ENCODE data around the gene WRNIP1. TPM values are rescaled to one million over a fixed set of nuclear protein-coding genes. Genes with fewer than 3 reads are reported as not detected.

The WRNIP1 gene
- total and polyA plus RNA-seq, 9 of the 15 experiments (the other 6 are each of a cell fraction or from before 2014, with no cell fraction given): 13.2 to 63.6 (median 48.6) TPM

DNA sequence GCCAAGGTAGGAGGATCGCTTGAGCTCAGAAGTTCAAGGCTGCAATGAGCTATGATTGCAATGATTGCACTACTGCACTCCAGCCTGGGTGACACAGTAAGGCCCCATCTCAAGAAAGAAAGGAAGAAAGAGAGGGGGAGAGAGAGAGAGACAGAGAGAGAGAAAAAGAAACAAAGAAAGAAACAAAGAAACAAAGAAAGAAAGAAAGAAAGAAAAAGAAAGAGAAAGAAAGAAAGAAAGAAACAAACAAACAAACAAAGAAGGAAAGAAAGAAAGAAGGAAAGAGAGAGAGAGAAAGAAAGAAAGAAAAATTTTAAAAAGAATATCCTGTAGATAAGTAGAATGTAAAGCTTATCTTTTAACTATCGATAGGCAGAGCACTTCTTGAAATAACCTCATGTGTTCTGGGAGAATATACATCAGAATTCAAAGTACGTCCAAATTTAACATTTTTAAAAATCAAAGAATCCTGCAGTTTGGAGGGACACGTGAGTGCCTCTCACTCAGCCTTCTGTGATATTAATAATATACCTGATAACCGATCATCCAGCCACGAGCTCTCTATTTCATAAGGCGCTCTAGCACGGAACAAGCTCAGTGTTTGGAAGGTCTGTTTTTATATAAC, 39.7 kb upstream of the WRNIP1 start (continued):
- TF ChIP-seq, protein P1, sequence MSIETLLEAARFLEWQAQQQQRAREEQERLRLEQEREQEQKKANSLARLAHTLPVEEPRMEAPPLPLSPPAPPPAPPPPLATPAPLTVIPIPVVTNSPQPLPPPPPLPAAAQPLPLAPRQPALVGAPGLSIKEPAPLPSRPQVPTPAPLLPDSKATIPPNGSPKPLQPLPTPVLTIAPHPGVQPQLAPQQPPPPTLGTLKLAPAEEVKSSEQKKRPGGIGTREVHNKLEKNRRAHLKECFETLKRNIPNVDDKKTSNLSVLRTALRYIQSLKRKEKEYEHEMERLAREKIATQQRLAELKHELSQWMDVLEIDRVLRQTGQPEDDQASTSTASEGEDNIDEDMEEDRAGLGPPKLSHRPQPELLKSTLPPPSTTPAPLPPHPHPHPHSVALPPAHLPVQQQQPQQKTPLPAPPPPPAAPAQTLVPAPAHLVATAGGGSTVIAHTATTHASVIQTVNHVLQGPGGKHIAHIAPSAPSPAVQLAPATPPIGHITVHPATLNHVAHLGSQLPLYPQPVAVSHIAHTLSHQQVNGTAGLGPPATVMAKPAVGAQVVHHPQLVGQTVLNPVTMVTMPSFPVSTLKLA (conservative IDR thresholded peaks at IDR 0.05): 0 out of 4 replicates have a peak, but pooled peaks of 1 of the 2 experiments have one; percentile 1
- TF ChIP-seq HLTF (IDR thresholded peaks at IDR 0.05) (peak; percentile 82; the same call in 1 of the 2 replicates), MTA1 (IDR thresholded peaks at IDR 0.05; ENCODE audit: borderline replicate concordance) (peak; percentile 55; the same call in 1 of the 2 replicates), PHB2 (IDR thresholded peaks at IDR 0.05; ENCODE audit: low read depth) (peak; percentile 58; the same call in 1 of the 2 replicates), TOE1 (IDR thresholded peaks at IDR 0.05; ENCODE audit: borderline replicate concordance) (0 out of 2 replicates have a peak, but pooled peaks have one; percentile 47), TOE1 (CRISPR knock-in tag; IDR thresholded peaks at IDR 0.05; ENCODE audit: borderline replicate concordance, low read depth) (no peak), ZNF551 (CRISPR knock-in tag; IDR thresholded peaks at IDR 0.05) (0 out of 2 replicates have a peak, but pooled peaks have one; percentile 2), HDGF (IDR thresholded peaks at IDR 0.05) (no peak)
- TF ChIP-seq, protein P2, sequence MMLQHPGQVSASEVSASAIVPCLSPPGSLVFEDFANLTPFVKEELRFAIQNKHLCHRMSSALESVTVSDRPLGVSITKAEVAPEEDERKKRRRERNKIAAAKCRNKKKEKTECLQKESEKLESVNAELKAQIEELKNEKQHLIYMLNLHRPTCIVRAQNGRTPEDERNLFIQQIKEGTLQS (IDR thresholded peaks at IDR 0.05): no peak
- TF ChIP-seq, protein P2 (CRISPR knock-in tag; conservative IDR thresholded peaks at IDR 0.05): no peak
- TF ChIP-seq, protein P3, sequence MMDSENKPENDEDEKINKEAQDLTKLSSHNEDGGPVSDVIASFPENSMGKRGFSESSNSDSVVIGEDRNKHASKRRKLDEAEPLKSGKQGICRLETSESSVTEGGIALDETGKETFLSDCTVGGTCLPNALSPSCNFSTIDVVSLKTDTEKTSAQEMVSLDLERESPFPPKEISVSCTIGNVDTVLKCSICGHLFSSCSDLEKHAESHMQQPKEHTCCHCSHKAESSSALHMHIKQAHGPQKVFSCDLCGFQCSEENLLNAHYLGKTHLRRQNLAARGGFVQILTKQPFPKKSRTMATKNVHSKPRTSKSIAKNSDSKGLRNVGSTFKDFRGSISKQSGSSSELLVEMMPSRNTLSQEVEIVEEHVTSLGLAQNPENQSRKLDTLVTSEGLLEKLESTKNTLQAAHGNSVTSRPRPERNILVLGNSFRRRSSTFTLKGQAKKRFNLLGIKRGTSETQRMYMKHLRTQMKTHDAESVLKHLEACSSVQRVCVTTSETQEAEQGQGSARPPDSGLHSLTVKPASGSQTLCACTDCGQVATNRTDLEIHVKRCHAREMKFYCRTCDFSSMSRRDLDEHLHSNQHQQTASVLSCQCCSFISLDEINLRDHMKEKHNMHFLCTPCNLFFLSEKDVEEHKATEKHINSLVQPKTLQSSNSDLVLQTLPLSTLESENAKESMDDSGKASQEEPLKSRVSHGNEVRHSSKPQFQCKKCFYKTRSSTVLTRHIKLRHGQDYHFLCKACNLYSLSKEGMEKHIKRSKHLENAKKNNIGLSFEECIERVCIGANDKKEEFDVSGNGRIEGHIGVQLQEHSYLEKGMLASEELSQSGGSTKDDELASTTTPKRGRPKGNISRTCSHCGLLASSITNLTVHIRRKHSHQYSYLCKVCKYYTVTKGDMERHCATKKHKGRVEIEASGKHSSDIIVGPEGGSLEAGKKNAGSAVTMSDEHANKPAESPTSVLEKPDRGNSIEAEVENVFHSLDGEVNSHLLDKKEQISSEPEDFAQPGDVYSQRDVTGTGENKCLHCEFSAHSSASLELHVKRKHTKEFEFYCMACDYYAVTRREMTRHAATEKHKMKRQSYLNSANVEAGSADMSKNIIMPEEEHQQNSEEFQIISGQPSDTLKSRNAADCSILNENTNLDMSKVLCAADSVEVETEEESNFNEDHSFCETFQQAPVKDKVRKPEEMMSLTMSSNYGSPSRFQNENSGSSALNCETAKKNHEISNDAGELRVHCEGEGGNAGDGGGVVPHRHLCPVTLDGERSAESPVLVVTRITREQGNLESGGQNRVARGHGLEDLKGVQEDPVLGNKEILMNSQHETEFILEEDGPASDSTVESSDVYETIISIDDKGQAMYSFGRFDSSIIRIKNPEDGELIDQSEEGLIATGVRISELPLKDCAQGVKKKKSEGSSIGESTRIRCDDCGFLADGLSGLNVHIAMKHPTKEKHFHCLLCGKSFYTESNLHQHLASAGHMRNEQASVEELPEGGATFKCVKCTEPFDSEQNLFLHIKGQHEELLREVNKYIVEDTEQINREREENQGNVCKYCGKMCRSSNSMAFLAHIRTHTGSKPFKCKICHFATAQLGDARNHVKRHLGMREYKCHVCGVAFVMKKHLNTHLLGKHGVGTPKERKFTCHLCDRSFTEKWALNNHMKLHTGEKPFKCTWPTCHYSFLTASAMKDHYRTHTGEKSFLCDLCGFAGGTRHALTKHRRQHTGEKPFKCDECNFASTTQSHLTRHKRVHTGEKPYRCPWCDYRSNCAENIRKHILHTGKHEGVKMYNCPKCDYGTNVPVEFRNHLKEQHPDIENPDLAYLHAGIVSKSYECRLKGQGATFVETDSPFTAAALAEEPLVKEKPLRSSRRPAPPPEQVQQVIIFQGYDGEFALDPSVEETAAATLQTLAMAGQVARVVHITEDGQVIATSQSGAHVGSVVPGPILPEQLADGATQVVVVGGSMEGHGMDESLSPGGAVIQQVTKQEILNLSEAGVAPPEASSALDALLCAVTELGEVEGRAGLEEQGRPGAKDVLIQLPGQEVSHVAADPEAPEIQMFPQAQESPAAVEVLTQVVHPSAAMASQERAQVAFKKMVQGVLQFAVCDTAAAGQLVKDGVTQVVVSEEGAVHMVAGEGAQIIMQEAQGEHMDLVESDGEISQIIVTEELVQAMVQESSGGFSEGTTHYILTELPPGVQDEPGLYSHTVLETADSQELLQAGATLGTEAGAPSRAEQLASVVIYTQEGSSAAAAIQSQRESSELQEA (IDR thresholded peaks at IDR 0.05; ENCODE audit: low read depth): peak; percentile 37; the same call in 1 of the 2 replicates
- TF ChIP-seq, protein P4, sequence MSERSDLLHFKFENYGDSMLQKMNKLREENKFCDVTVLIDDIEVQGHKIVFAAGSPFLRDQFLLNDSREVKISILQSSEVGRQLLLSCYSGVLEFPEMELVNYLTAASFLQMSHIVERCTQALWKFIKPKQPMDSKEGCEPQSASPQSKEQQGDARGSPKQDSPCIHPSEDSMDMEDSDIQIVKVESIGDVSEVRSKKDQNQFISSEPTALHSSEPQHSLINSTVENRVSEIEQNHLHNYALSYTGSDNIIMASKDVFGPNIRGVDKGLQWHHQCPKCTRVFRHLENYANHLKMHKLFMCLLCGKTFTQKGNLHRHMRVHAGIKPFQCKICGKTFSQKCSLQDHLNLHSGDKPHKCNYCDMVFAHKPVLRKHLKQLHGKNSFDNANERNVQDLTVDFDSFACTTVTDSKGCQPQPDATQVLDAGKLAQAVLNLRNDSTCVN (CRISPR knock-in tag; IDR thresholded peaks at IDR 0.05): peak; percentile 60; the same call in 1 of the 2 replicates
- TF ChIP-seq, protein P5, sequence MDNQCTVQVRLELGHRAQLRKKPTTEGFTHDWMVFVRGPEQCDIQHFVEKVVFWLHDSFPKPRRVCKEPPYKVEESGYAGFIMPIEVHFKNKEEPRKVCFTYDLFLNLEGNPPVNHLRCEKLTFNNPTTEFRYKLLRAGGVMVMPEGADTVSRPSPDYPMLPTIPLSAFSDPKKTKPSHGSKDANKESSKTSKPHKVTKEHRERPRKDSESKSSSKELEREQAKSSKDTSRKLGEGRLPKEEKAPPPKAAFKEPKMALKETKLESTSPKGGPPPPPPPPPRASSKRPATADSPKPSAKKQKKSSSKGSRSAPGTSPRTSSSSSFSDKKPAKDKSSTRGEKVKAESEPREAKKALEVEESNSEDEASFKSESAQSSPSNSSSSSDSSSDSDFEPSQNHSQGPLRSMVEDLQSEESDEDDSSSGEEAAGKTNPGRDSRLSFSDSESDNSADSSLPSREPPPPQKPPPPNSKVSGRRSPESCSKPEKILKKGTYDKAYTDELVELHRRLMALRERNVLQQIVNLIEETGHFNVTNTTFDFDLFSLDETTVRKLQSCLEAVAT (IDR thresholded peaks at IDR 0.05): peak; percentile 24 to 63; a peak in 1 of 4 replicates
